ENCODE data around the gene E2F4. TPM values are rescaled to one million over a fixed set of nuclear protein-coding genes. Genes with fewer than 3 reads are reported as not detected.

E2F4 gene
- total and polyA plus RNA-seq, 2 experiments from 2014 or later: 67.0 to 135 TPM

- no peaks in the 10 kb centered on the region for H3K79me2 ChIP-seq (replicated peaks; ENCODE audit: insufficient read depth)
- H3K9me2 ChIP-seq (ENCODE audit: insufficient read depth): no peaks in the 10 kb centered on the region
- no peak overlapping the region for H3K27ac Mint-ChIP-seq
- no peak overlapping the region for H3K27ac ChIP-seq (ENCODE audit: low read depth)
- H3K36me3 ChIP-seq (ENCODE audit: insufficient read depth): no peaks in the 10 kb centered on the region
- no peaks in the 10 kb centered on the region for H3F3A ChIP-seq (replicated peaks; ENCODE audit: low read depth)
- no peak overlapping the region for H3K4me2 ChIP-seq
- H3K27me3 ChIP-seq (ENCODE audit: insufficient read depth): no peaks in the 10 kb centered on the region
- H3K36me3 Mint-ChIP-seq (ENCODE audit: low read depth): no peaks in the 10 kb centered on the region
- H2AFZ ChIP-seq: no peak overlapping the region
- no peak overlapping the region for H3K4me3 ChIP-seq
- H3K4me1 Mint-ChIP-seq: peaks cover 7% of the 10 kb centered on the region
- no peak for TF ChIP-seq ZNF331 (CRISPR knock-in tag; IDR thresholded peaks at IDR 0.05; ENCODE audit: low read depth)
- no peak for TF ChIP-seq CTCF (conservative IDR thresholded peaks at IDR 0.05; ENCODE audit: low read depth in 2 of 2)
- no peak for TF ChIP-seq CREB1 (CRISPR knock-in tag; IDR thresholded peaks at IDR 0.05; ENCODE audit: low read depth)
- TF ChIP-seq POLR2AphosphoS5 (IDR thresholded peaks at IDR 0.05; ENCODE audit: low read depth): no peak
- TF ChIP-seq ETS1 (IDR thresholded peaks at IDR 0.05): no peak
- no peak for TF ChIP-seq JUNB (IDR thresholded peaks at IDR 0.05; ENCODE audit: unreplicated experiment)
- TF ChIP-seq, protein P1, sequence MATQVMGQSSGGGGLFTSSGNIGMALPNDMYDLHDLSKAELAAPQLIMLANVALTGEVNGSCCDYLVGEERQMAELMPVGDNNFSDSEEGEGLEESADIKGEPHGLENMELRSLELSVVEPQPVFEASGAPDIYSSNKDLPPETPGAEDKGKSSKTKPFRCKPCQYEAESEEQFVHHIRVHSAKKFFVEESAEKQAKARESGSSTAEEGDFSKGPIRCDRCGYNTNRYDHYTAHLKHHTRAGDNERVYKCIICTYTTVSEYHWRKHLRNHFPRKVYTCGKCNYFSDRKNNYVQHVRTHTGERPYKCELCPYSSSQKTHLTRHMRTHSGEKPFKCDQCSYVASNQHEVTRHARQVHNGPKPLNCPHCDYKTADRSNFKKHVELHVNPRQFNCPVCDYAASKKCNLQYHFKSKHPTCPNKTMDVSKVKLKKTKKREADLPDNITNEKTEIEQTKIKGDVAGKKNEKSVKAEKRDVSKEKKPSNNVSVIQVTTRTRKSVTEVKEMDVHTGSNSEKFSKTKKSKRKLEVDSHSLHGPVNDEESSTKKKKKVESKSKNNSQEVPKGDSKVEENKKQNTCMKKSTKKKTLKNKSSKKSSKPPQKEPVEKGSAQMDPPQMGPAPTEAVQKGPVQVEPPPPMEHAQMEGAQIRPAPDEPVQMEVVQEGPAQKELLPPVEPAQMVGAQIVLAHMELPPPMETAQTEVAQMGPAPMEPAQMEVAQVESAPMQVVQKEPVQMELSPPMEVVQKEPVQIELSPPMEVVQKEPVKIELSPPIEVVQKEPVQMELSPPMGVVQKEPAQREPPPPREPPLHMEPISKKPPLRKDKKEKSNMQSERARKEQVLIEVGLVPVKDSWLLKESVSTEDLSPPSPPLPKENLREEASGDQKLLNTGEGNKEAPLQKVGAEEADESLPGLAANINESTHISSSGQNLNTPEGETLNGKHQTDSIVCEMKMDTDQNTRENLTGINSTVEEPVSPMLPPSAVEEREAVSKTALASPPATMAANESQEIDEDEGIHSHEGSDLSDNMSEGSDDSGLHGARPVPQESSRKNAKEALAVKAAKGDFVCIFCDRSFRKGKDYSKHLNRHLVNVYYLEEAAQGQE (IDR thresholded peaks at IDR 0.05; ENCODE audit: unreplicated experiment): no peak
- TF ChIP-seq, protein P2, sequence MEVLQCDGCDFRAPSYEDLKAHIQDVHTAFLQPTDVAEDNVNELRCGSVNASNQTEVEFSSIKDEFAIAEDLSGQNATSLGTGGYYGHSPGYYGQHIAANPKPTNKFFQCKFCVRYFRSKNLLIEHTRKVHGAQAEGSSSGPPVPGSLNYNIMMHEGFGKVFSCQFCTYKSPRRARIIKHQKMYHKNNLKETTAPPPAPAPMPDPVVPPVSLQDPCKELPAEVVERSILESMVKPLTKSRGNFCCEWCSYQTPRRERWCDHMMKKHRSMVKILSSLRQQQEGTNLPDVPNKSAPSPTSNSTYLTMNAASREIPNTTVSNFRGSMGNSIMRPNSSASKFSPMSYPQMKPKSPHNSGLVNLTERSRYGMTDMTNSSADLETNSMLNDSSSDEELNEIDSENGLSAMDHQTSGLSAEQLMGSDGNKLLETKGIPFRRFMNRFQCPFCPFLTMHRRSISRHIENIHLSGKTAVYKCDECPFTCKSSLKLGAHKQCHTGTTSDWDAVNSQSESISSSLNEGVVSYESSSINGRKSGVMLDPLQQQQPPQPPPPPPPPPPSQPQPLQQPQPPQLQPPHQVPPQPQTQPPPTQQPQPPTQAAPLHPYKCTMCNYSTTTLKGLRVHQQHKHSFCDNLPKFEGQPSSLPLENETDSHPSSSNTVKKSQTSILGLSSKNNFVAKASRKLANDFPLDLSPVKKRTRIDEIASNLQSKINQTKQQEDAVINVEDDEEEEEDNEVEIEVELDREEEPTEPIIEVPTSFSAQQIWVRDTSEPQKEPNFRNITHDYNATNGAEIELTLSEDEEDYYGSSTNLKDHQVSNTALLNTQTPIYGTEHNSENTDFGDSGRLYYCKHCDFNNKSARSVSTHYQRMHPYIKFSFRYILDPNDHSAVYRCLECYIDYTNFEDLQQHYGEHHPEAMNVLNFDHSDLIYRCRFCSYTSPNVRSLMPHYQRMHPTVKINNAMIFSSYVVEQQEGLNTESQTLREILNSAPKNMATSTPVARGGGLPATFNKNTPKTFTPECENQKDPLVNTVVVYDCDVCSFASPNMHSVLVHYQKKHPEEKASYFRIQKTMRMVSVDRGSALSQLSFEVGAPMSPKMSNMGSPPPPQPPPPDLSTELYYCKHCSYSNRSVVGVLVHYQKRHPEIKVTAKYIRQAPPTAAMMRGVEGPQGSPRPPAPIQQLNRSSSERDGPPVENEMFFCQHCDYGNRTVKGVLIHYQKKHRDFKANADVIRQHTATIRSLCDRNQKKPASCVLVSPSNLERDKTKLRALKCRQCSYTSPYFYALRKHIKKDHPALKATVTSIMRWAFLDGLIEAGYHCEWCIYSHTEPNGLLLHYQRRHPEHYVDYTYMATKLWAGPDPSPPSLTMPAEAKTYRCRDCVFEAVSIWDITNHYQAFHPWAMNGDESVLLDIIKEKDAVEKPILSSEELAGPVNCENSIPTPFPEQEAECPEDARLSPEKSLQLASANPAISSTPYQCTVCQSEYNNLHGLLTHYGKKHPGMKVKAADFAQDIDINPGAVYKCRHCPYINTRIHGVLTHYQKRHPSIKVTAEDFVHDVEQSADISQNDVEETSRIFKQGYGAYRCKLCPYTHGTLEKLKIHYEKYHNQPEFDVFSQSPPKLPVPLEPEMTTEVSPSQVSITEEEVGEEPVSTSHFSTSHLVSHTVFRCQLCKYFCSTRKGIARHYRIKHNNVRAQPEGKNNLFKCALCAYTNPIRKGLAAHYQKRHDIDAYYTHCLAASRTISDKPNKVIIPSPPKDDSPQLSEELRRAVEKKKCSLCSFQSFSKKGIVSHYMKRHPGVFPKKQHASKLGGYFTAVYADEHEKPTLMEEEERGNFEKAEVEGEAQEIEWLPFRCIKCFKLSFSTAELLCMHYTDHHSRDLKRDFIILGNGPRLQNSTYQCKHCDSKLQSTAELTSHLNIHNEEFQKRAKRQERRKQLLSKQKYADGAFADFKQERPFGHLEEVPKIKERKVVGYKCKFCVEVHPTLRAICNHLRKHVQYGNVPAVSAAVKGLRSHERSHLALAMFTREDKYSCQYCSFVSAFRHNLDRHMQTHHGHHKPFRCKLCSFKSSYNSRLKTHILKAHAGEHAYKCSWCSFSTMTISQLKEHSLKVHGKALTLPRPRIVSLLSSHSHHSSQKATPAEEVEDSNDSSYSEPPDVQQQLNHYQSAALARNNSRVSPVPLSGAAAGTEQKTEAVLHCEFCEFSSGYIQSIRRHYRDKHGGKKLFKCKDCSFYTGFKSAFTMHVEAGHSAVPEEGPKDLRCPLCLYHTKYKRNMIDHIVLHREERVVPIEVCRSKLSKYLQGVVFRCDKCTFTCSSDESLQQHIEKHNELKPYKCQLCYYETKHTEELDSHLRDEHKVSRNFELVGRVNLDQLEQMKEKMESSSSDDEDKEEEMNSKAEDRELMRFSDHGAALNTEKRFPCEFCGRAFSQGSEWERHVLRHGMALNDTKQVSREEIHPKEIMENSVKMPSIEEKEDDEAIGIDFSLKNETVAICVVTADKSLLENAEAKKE (CRISPR knock-in tag; IDR thresholded peaks at IDR 0.05): no peak
- TF ChIP-seq EZH2 (IDR thresholded peaks at IDR 0.05; ENCODE audit: low read depth, unreplicated experiment): no peak
- TF ChIP-seq STAT1 (IDR thresholded peaks at IDR 0.05; ENCODE audit: unreplicated experiment): no peak
- no peak for TF ChIP-seq ZNF114 (CRISPR knock-in tag; IDR thresholded peaks at IDR 0.05)
- TF ChIP-seq NANOG (IDR thresholded peaks at IDR 0.05; ENCODE audit: borderline replicate concordance): no peak
- DNase-seq (ENCODE audit: low spot score): no peak
- peaks cover 17% of the 10 kb centered on the region for H3K27me3 Mint-ChIP-seq (ENCODE audit: insufficient read depth, low read depth, poor library complexity)
- H3K4me3 Mint-ChIP-seq: no peak overlapping the region
- no peaks in the 10 kb centered on the region for H3K4me1 ChIP-seq (ENCODE audit: insufficient read depth)
- no peaks in the 10 kb centered on the region; the same call in 1 of the 2 replicates for H4K20me1 ChIP-seq (replicated peaks; ENCODE audit: insufficient read depth)
- H3K9me3 Mint-ChIP-seq: no peaks in the 10 kb centered on the region
- ATAC-seq: no peak
Observed at GRCh38 chr16:67211674-67212073, 19.7 kb downstream of the E2F4 start.
